Fibroblast of mammary gland (primary cell): ENCODE measurements around the gene DDX10.
"Not testable (repeated sequence)": the region's sequence is repeated elsewhere in the genome, so short reads cannot be mapped to it uniquely, and the experiment has no call there.

Source experiments
- DNase-seq: peaks from one replicate; pipeline ENCODE4 v3.0.0-alpha.2; 2010; ENCODE audit warnings: low read depth
- H3K4me3 ChIP-seq: 2 replicates; pipeline ENCODE4 v1.5.1; 2011; ENCODE audit warnings: low read depth, mild to moderate bottlenecking, low read length, moderate library complexity; ENCODE audit not compliant: control insufficient read depth
- TF ChIP-seq, protein P1 (sequence below): conservative IDR thresholded peaks from 2 replicates; pipeline ENCODE4 v1.5.1; 2011; ENCODE audit warnings: low read depth, low read length, inconsistent platforms; ENCODE audit not compliant: control insufficient read depth, insufficient read depth

Gene DDX10

DNA sequence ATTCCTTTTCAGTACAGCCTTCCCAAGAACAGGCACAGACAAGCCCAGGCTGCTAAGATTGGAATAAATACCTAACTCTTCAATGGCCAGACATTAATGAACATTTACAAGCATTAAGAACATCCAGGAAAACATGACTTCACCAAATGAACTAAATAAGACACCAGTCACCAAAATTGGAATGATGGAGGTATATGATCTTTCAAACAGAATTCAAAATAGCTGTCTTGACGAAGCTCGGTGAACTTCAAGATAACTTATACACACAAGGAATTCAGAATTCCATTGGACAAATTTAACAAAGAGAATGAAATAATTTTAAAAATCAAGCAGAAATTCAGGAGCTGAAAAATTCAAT is 16.4 kb upstream of the DDX10 start:
- TF ChIP-seq, protein P1, sequence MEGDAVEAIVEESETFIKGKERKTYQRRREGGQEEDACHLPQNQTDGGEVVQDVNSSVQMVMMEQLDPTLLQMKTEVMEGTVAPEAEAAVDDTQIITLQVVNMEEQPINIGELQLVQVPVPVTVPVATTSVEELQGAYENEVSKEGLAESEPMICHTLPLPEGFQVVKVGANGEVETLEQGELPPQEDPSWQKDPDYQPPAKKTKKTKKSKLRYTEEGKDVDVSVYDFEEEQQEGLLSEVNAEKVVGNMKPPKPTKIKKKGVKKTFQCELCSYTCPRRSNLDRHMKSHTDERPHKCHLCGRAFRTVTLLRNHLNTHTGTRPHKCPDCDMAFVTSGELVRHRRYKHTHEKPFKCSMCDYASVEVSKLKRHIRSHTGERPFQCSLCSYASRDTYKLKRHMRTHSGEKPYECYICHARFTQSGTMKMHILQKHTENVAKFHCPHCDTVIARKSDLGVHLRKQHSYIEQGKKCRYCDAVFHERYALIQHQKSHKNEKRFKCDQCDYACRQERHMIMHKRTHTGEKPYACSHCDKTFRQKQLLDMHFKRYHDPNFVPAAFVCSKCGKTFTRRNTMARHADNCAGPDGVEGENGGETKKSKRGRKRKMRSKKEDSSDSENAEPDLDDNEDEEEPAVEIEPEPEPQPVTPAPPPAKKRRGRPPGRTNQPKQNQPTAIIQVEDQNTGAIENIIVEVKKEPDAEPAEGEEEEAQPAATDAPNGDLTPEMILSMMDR: no peak
- H3K4me3 ChIP-seq: no peak overlapping the region
- no peak for DNase-seq

DNA sequence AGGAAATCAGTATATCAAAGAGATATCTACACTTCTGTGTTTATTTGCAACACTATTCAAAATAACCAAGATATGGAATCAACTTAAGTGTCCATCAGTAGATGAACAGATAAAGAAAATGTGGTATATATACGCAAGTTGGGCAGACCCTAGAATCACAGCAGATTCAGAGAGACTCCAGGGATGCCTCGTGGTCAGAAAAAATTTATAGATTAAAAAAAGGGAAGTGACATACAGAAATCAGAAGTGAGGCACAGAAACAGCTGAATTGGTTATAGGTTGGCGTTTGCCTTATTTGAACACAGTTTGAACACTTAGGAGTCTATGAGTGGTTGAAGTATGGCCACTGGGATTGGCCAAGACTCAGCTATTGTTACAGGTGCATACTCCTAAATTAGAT is 10.8 kb upstream of the DDX10 start:
- DNase-seq: not testable (repeated sequence)

DNA sequence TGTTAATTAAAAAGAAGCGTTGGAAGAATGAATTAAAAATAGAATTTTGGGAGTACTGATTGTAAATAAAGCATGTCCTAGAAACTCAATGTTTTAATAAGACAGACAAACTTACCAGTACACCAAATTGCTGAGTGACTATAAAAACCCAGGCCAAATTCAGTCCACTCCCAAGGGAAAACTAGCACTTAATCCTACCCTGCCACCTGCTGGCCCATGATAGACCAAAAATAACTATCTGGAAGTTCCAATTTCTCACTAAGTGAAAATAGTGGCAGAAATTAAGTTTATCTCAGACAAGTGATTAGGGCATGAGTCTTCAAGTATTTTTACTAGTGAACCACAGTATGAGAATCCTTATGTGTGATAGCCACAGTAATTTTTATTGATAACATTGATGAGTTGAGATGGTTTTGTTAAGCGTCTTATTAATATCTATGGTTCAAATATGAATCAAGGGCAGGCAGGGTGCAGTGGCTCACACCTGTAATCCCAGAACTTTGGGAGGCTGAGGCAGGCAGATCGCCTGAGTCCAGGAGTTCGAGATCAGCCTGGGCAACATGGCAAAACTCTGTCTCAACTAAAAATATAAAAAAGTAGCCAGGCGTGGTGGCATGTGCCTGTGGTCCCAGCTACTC is 9.8 kb upstream of the DDX10 start:
- DNase-seq: peak; percentile 66
- TF ChIP-seq, protein P1: peak; percentile 62

More for the DNA sequence above, 10.8 kb upstream of the DDX10 start:
- H3K4me3 ChIP-seq: not testable (repeated sequence)

GRCh38 chr11:108662700-108663099 is 2.2 kb upstream of the DDX10 start:
- TF ChIP-seq, protein P1: no peak
- no peak for DNase-seq
- no peak overlapping the region for H3K4me3 ChIP-seq

More for the DNA sequence above, 9.8 kb upstream of the DDX10 start:
- H3K4me3 ChIP-seq: no peak overlapping the region

DNA sequence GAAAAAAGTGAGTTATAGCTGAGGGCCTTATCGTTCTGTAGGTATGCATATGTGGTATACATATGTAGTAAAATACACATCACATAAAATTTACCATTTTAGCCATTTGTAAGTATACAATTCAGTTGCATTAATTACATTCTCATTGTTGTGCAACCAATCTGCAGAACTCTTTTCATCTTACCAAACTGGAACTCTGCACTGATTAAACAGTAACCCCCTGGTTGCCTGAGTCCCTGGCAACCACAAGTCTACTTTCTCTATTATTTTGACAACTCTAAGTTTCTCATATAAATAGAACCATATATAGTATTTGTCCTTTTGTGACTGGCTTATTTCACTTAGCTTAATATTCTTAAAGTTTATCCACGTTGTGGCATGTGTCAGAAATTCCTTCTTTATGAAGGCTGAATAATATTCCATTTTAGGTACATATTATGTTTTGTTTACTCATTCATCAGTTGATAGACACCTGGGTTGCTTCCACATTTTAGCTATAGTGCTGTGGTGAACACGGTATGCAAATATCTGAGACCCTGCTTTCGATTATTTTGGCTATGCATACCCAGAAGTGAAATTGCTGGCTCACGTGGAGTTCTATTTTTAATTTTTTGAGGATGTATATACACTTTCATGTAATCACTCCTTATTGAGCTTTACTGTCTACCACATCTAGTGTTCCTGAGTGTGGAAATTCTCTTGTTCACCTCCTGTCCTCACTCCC is 1.6 kb upstream of the DDX10 start:
- DNase-seq: no peak
- TF ChIP-seq, protein P1: no peak
- H3K4me3 ChIP-seq: no peak overlapping the region

GRCh38 chr11:108666373-108666772 is 1.5 kb downstream of the DDX10 start:
- DNase-seq: peak; percentile 15
- no peak overlapping the region for H3K4me3 ChIP-seq
- TF ChIP-seq, protein P1: no peak

DNA sequence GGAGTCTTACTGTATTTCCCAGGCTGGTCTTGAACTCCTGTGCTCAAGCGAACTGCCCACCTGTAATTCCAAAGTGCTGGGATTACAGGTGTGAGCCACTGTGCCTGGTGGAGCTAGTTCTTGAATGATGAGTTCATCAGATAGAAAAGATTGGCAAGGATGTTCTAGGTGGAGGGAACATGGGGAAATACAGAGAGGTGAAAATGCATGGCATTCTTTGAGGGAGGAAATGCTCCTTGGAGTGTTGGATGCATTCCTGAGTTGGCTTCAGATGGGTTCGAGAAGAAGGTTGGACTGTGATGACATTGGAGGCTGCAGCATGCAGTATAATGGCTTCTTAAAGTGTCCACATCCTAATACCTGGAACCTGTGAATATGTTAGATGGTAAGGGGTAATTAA is 4.4 kb downstream of the DDX10 start:
- H3K4me3 ChIP-seq: no peak overlapping the region
- TF ChIP-seq, protein P1: no peak
- no peak for DNase-seq
